Psoas muscle (tissue), 8 donors: ENCODE measurements around the gene FGR. TPM values are rescaled to one million over a fixed set of nuclear protein-coding genes. Genes with fewer than 3 reads are reported as not detected.

Experiments used
- ATAC-seq, 4 donors: fragments of 200-7000 bp; cut with Tn5 transposase; one replicate each; pipeline ENCODE4 v1.9.1; 2020; ENCODE audit warnings: moderate library complexity in 3 of 4, mild to moderate bottlenecking in 2 of 4
- DNase-seq, 2 donors: peaks; one replicate each; pipeline ENCODE4 v3.0.0-alpha.2; 2020
- H3K27ac ChIP-seq: fragments of 200-600 bp; one replicate; pipeline ENCODE4 v1.8.0; 2022
- H3K27me3 ChIP-seq, 3 donors: fragments of 200-600 bp in 1 of 3; one replicate each; pipeline versions ENCODE4 v1.6.1 to v1.8.0; 2013 to 2022; ENCODE audit warnings: low read length in 2 of 3, mild to moderate bottlenecking in 2 of 3, moderate library complexity in 1 of 3; ENCODE audit not compliant: insufficient read depth in 3 of 3
- H3K36me3 ChIP-seq, 2 donors: fragments of 200-600 bp in 1 of 2; one replicate each; pipeline versions ENCODE4 v1.6.1 to v1.8.0; 2013 to 2022; ENCODE audit warnings: low read depth in 1 of 2, mild to moderate bottlenecking in 1 of 2, moderate library complexity in 1 of 2; ENCODE audit not compliant: insufficient read depth in 1 of 2
- H3K4me1 ChIP-seq: fragments of 200-600 bp; one replicate; pipeline ENCODE4 v1.8.0; 2022
- H3K4me3 ChIP-seq: fragments of 200-600 bp; one replicate; pipeline ENCODE4 v1.8.0; 2022; ENCODE audit warnings: mild to moderate bottlenecking
- H3K9me3 ChIP-seq: fragments of 200-600 bp; one replicate; pipeline ENCODE4 v1.8.0; 2022
- CTCF ChIP-seq: fragments of 200-600 bp; IDR thresholded peaks from one replicate; pipeline ENCODE4 v1.8.0; 2022; ENCODE audit warnings: antibody characterized with exemption
- WGBS, 3 donors: extraction: QIAGEN DNeasy Blood & Tissue Kit; methylation state at CpG; one replicate each; pipeline versions ENCODE4 v1.1.6 to v1.1.7; 2013; 5-methylcytosine and 5-hydroxymethylcytosine counted together
- intact Hi-C, 2 donors: fragments of 100-400 bp; cut with DNase I; formaldehyde crosslinking; loops; one replicate each; pipeline versions ENCODE4 v1.11.0 to v1.14.2; 2022
- polyA plus RNA-seq, 3 donors: library from polyadenylated mRNA; stranded (reverse); fragments of 200-250 nt; gene quantifications; one replicate each; pipeline ENCODE4 v1.2.3, GENCODE V29; 2013
- total RNA-seq, 4 donors: library from RNA; stranded (reverse); fragmentation: NEBNext Ultra II Directional in 2 of 4; extraction: Animal tissue kit (Norgen Biotek cat#: 25700) in 2 of 4; gene quantifications; one replicate each; pipeline versions ENCODE4 v1.2.1 to v1.2.4, GENCODE V29; 2021 to 2023
- donor health status: healthy with polysubstance abuse.
- donor health status: DM: no; HTN: no; CAD: no; lungs with moderate emphysema.
- donor health status: Bipolar disorder and iron deficiency.
- donor health status: healthy.
- donor health status: DM: yes; HTN: yes; CAD: no.
- donor health status: DM: no; HTN: no; CAD: no.
- donor health status: DM: no; HTN: no; CAD: no.
- donor health status: DM: yes; HTN: yes; CAD: no.

Gene FGR
- total and polyA plus RNA-seq, 7 donors: 1.3 to 3.8 (median 2.8) TPM

GRCh38 chr1:27650539-27651175 is 15.7 kb upstream of the FGR start:
- intact Hi-C loops: no loop called here
- peak in 3 of 4 donors; percentile 48 to 67 (median 60) for ATAC-seq
- Histone ChIP-seq H3K27me3 (no peaks in the 10 kb centered on the region), H3K4me1 (peaks cover 23% of the 10 kb centered on the region), H3K4me3 (no peak overlapping the region), H3K36me3 (no peaks in the 10 kb centered on the region), H3K9me3 (no peaks in the 10 kb centered on the region), H3K27ac (no peak overlapping the region)
- 38 to 40% (median 39%) methylated on average over 7 of the region's 7 CpGs for WGBS, 3 donors
- no peak for TF ChIP-seq CTCF
- DNase-seq: no peak

- no peak for DNase-seq
- intact Hi-C loops: no loop called here
- no peak overlapping the region for H3K27ac ChIP-seq
- H3K9me3 ChIP-seq: no peaks in the 10 kb centered on the region
- H3K4me1 ChIP-seq: peaks cover 23% of the 10 kb centered on the region
- TF ChIP-seq CTCF: no peak
- no peak overlapping the region for H3K4me3 ChIP-seq
- H3K27me3 ChIP-seq: no peaks in the 10 kb centered on the region
- WGBS, 3 donors: 14 to 30% (median 17%) methylated on average over 1 of the region's 1 CpG
- H3K36me3 ChIP-seq: no peaks in the 10 kb centered on the region
- peak in 3 of 4 donors; percentile 41 to 58 (median 57) for ATAC-seq
Observed at GRCh38 chr1:27650171-27650538, 15.2 kb upstream of the FGR start.

GRCh38 chr1:27649306-27649635 is 14.3 kb upstream of the FGR start:
- no peak overlapping the region for H3K27ac ChIP-seq
- ATAC-seq: no peak
- TF ChIP-seq CTCF: no peak

GRCh38 chr1:27648602-27649305 is 13.8 kb upstream of the FGR start:
- DNase-seq (no peak), ATAC-seq (peak in 3 of 4 donors; percentile 40 to 74 (median 72))
- H3K36me3 ChIP-seq: no peaks in the 10 kb centered on the region
- H3K4me1 ChIP-seq: peaks cover 23% of the 10 kb centered on the region
- H3K27me3 ChIP-seq: no peaks in the 10 kb centered on the region
- no peak overlapping the region for H3K4me3 ChIP-seq
- H3K9me3 ChIP-seq: no peaks in the 10 kb centered on the region
- no peak overlapping the region for H3K27ac ChIP-seq
- 54 to 62% (median 62%) methylated on average over 6 of the region's 6 CpGs for WGBS, 3 donors
- intact Hi-C loops: no loop called here
- no peak for TF ChIP-seq CTCF

More at GRCh38 chr1:27649306-27649635, 14.3 kb upstream of the FGR start:
- Histone ChIP-seq H3K27me3 (no peaks in the 10 kb centered on the region), H3K9me3 (no peaks in the 10 kb centered on the region), H3K36me3 (no peaks in the 10 kb centered on the region), H3K4me1 (peaks cover 23% of the 10 kb centered on the region), H3K4me3 (no peak overlapping the region)
- DNase-seq: no peak
- WGBS, 3 donors: 90 to 94% (median 92%) methylated on average over 11 of the region's 11 CpGs
- intact Hi-C loops: no loop called here
